Skin epidermis (tissue), 12 donors: ENCODE data around the gene FBXO2.
"Not testable (repeated sequence)": the region's sequence is repeated elsewhere in the genome, so short reads cannot be mapped to it uniquely, and the experiment has no call there.

Experiments used
- H3K27ac ChIP-seq, 21 experiments: fragments of 200-600 bp; sonication (generic) in 11 of 21; one replicate each; pipeline ENCODE4 v1.5.0; 2020; ENCODE audit warnings: mild to moderate bottlenecking in 3 of 21, inconsistent platforms in 2 of 21, moderate library complexity in 2 of 21
- H3K4me3 ChIP-seq, 7 experiments: fragments of 200-600 bp; sonication (generic) in 2 of 7; one replicate each; pipeline ENCODE4 v1.5.0; 2020; ENCODE audit warnings: inconsistent platforms in 2 of 7, mild to moderate bottlenecking in 2 of 7, moderate library complexity in 1 of 7

Gene FBXO2

DNA sequence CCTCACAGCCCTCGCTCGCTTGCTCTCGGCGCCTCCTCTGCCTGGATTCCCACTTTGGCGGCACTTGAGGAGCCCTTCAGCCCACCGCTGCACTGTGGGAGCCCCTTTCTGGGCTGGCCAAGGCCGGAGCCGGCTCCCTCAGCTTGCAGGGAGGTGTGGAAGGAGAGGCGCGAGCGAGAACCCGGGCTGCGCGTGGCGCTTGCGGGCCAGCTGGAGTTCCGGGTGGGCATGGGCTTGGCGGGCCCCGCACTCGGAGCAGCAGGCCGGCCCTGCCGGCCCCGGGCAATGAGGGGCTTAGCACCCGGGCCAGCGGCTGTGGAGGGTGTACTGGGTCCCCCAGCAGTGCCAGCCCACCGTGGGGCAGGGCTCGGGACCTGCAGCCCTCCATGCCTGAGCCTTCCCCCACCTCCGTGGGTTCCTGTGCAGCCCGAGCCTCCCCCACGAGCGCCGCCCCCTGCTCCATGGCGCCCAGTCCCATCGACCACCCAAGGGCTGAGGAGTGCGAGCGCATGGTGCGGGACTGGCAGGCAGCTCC, 45.6 kb downstream of the FBXO2 start:
- not testable (repeated sequence) for H3K27ac ChIP-seq, H3K4me3 ChIP-seq

DNA sequence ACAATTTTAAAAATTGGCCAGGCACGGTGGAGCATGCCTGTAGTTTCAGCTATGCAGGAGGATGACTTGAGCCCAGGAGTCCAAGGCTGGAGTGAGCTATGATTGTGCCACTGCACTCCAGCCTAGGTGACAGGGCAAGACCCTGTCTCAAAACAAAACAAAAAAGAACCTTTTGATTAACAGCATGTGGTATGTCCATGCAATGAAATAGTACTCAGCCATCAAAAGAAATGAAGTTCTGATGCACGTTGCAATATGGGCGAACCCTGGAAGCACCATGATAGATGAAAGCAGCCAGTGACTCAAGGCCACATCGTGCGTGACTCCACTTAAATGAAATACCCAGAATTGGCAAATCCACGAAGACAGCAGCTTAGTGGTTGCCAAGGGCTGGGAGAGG, 47.5 kb downstream of the FBXO2 start:
- H3K27ac ChIP-seq = no peak overlapping the region
- no peak overlapping the region for H3K4me3 ChIP-seq

- H3K27ac ChIP-seq = no peak overlapping the region
- no peak overlapping the region for H3K4me3 ChIP-seq
These were observed 51.2 kb downstream of the FBXO2 start for GRCh38 chr1:11602981-11603380.

DNA sequence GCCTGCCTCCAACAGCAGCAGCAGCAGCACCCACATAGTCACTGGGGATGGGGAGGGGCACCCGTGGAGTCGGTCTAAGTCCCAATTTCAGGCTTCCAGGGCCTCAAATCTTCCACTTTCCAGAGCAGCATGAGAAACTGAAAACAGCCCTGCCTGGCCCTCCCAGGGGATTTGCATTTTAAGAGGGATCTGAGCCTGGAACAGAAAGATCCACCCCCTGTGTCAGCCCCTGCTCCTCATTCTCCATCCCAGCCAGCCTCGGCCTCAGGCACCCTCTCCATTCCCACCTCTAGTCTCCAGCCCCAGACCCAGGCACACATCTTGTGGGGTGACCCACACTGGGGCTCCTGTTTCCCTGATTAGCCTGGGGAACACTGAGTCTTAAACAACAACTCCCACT, 51.8 kb downstream of the FBXO2 start:
- Histone ChIP-seq H3K4me3 (no peak overlapping the region), H3K27ac (no peak overlapping the region)

DNA sequence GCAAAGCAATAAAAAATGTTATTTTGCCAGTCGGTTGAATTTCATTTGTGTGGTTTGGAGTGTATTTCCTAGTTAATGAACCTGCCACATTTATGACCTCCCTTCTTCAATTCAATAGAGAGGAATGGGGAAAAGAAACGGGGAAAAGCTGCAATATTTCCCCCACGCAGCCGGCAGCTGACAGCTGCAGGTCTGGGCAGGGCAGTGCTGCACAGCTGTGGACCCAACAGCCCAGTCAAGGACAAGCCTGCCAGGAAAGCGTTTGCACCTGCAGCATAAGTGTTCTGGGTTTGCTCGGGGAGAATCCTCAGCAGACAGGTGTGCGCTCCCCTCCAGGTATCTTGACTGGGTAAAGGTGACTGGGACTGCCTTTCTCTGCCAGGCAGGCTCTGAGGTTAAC, 53.4 kb downstream of the FBXO2 start:
- H3K27ac ChIP-seq = no peak overlapping the region
- H3K4me3 ChIP-seq = no peak overlapping the region

GRCh38 chr1:11599891-11600576, 54.2 kb downstream of the FBXO2 start:
- Histone ChIP-seq H3K4me3 (no peak overlapping the region), H3K27ac (no peak overlapping the region)

- Histone ChIP-seq H3K4me3 (no peak overlapping the region), H3K27ac (no peak overlapping the region)
These were observed 55.8 kb downstream of the FBXO2 start for GRCh38 chr1:11598461-11598860.
